Bronchial epithelial cell (primary cell): ENCODE data around the gene GINS1. TPM values are rescaled to one million over a fixed set of nuclear protein-coding genes. Genes with fewer than 3 reads are reported as not detected.
"Not testable (repeated sequence)": the region's sequence is repeated elsewhere in the genome, so short reads cannot be mapped to it uniquely, and the experiment has no call there.

Experiments used
- DNase-seq: peaks from one replicate; pipeline ENCODE4 v3.0.0-alpha.2; 2010; ENCODE audit warnings: low read depth
- FAIRE-seq: peaks from 2 replicates; lab custom pipeline; 2011; peaks lifted over from hg19 to GRCh38; lab: Jason Lieb, UNC
- H3K27me3 ChIP-seq: 2 replicates; pipeline ENCODE4 v1.5.1; 2011; ENCODE audit warnings: low read length; ENCODE audit not compliant: control insufficient read depth, insufficient read depth
- H3K36me3 ChIP-seq: 2 replicates; pipeline ENCODE4 v1.5.1; 2011; ENCODE audit warnings: low read length; ENCODE audit not compliant: control insufficient read depth, insufficient read depth
- H3K4me3 ChIP-seq: 2 replicates; pipeline ENCODE4 v1.5.1; 2011; ENCODE audit warnings: mild to moderate bottlenecking, low read depth, low read length, control low read depth
- CTCF ChIP-seq: IDR thresholded peaks from 2 replicates; pipeline ENCODE4 v1.5.1; 2011; ENCODE audit warnings: mild to moderate bottlenecking, moderate library complexity, low read length, control low read depth, inconsistent platforms; ENCODE audit not compliant: insufficient read depth, severe bottlenecking
- total RNA-seq: library from RNA; depleted of rRNA; stranded (reverse); fragments of >200 nt; gene quantifications from 2 replicates; pipeline ENCODE4 v1.2.1, GENCODE V29; 2014

The GINS1 gene
- total RNA-seq, 1 donor from 2014 or later: 1.1 TPM

DNA sequence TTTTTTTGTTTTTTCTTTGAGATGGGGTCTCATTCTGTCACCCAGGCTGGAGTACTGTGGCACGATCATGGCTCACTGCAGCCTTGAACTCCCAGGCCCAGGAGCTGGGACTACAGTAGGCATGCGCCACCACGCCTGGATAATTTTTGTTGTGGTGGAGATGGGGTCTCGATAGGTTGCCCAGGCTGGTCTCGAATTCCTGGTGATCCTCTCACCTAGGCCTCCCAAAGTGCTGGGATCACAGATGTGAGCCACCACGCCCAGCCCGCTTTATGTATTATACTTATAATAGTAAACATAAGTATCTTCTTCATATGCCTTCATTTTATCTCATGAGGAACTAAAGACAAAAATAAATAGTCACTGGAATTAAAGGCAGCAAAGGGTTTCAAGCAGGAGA is 63.5 kb downstream of the GINS1 start:
- no peak for FAIRE-seq
- H3K36me3 ChIP-seq: no peaks in the 10 kb centered on the region
- no peak for TF ChIP-seq CTCF

DNA sequence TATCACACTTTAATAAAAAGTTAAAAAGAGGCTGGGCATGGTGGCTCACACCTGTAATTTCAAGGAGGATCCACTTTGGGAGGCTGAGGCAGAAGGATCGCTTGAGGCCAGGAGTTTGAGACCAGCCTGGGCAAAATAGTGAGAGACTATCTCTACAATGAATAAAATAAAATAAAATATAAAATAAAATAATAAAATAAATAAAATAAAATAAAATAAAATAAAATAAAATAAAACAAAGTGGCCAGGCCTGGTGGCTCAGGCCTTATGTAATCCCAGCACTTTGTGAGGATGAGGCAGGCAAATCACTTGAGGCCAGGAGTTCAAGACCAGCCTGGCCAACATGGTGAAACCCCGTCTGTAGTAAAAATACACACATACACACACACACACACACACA is 65.8 kb downstream of the GINS1 start:
- H3K4me3 ChIP-seq, FAIRE-seq, H3K36me3 ChIP-seq, H3K27me3 ChIP-seq, DNase-seq: not testable (repeated sequence)

More for the DNA sequence above, 63.5 kb downstream of the GINS1 start:
- DNase-seq: no peak
- Histone ChIP-seq H3K4me3 (no peak overlapping the region), H3K27me3 (no peaks in the 10 kb centered on the region)

DNA sequence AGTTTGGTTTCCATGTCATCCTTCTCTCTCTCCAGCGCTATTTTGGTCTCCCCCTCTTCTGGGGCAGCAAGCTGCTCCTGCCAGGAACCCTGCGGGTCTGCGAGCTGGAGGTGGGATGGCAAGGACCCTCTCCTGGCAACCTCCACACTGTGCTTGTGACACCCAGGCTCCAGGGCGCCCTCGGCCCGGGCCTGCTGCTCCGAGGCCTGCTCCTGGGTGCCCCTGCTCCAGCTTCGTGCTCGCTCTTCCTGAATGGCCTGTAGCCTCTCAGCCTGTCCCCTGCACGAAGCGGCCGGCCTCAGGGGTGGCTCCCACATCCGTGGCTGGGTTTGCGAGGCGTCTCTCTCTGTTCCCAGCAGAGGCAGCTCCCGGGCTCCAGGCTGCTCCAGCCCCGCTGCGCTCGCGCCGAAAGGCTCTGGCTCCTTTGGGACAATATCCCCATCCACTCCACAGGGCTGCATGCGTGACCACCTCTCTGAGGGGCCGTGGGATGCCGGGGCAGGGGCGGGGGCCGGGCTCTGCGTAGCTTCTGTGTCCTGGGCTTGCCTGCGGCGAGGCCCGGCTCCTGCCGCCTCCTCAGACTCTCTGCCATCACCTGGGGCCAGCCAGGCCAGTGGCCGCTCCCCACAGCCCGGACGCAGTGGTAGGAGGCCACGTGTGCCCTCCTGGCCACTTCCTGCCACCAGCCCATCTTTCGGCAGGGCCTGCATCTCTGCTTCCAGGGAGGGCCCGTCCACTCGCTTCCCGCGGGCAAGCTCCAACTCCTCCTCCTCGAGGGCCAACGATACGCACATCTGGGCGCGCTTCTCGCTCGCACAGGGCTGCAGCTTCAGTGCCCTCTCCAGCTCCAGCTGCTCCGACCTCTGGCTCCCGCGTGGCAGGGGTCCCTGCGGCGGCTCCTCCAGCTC is 68.9 kb downstream of the GINS1 start:
- no peaks in the 10 kb centered on the region for H3K27me3 ChIP-seq
- FAIRE-seq: no peak
- no peak overlapping the region for H3K4me3 ChIP-seq
- no peaks in the 10 kb centered on the region for H3K36me3 ChIP-seq
- no peak for DNase-seq
- no peak for TF ChIP-seq CTCF

- peak; percentile 76 for FAIRE-seq
- no peaks in the 10 kb centered on the region for H3K27me3 ChIP-seq
- no peak for DNase-seq
- no peak for TF ChIP-seq CTCF
- no peaks in the 10 kb centered on the region for H3K36me3 ChIP-seq
- H3K4me3 ChIP-seq: no peak overlapping the region
Observed at GRCh38 chr20:25477014-25477882, 69.8 kb downstream of the GINS1 start.

DNA sequence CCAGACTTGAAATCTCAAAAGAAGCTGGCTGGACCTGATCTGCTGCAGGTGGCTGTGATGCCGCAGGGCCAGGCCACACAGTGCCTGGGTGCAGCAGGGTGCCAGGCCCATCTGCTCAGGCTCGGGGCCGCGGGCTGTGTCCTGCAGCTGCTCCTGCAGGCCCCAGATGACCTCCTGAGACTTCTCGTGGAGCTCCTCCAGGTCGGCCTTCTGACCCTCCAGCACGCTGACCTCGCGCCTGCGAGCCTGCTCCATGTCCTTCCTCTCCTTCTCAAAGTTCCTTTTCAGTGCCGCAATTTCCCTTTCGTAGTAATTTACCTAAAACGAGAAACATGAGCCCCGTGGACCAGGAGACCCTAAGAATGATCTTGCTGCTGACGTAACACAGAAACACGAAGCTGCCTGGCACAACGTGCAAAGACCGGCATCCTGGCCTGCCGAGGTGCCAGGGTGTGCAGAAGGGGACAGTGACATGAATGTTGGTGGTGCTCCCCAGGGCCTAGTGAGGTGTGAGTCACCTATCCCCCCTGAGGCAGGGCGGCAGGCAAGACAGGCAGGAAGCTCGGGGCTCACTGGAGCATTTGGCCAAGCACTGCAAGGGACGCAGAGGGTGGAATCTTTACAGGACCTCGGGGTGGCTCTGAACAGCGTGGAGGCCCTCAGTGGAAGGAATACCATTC is 71.6 kb downstream of the GINS1 start:
- no peak for DNase-seq
- no peak for FAIRE-seq
- no peaks in the 10 kb centered on the region for H3K27me3 ChIP-seq
- H3K36me3 ChIP-seq: no peaks in the 10 kb centered on the region
- no peak for TF ChIP-seq CTCF
- H3K4me3 ChIP-seq: no peak overlapping the region
